ENCODE measurements around the gene C2.
"Not testable (repeated sequence)": the region's sequence is repeated elsewhere in the genome, so short reads cannot be mapped to it uniquely, and the experiment has no call there.

The C2 gene

DNA sequence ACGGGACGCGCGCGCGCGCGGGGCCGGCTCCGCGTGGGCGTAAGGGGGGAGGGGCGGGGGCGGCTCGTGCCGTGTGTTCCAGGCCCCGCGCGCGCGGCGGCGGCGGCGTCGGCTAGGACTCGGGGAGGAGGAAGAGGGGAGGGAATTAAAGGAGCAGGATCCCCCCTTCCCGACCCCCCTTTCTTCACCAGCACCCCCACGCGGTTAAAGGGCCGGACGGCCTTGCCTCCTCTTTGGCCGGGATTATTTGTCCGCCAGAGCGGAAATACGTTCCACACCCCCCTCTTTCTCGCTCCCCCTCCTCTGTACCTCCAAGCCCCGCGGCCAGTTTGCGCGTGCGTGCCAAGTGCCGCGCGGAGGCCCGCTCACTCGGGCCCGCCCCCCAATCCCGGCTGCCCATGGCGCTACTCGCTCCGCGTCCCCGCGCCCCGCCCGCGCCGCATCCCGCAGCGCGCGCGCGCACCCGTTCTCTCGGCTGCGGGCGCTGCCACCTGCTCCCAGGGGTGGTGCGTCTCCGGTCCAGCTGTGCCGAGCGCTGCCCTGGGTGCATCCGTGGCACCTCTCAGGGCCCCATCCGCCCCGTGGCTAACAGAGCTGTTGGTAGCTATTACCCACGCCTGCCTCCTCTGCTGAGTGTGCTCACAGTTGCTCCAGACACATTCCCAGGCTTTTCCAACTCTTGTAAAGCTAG, 25.4 kb upstream of the C2 start, which contains the start of gene ZBTB12:
ZBTB12 (minus strand) TSS at position 134 of the 691 bp plus-strand sequence. CDS start 781 bp downstream, outside the sequence.
- peak within 1 kb of the TSS; percentile 66 for H3K27ac ChIP-seq (replicated peaks)
- TF ChIP-seq GABPA (IDR thresholded peaks at IDR 0.05; ENCODE audit: low read depth) (no peak), SPI1 (IDR thresholded peaks at IDR 0.05; ENCODE audit: borderline replicate concordance, low read depth) (no peak), POLR2AphosphoS5 (IDR thresholded peaks at IDR 0.05; ENCODE audit: low read depth) (no peak; the same call in none of the 2 replicates)
- TF ChIP-seq, protein P1, sequence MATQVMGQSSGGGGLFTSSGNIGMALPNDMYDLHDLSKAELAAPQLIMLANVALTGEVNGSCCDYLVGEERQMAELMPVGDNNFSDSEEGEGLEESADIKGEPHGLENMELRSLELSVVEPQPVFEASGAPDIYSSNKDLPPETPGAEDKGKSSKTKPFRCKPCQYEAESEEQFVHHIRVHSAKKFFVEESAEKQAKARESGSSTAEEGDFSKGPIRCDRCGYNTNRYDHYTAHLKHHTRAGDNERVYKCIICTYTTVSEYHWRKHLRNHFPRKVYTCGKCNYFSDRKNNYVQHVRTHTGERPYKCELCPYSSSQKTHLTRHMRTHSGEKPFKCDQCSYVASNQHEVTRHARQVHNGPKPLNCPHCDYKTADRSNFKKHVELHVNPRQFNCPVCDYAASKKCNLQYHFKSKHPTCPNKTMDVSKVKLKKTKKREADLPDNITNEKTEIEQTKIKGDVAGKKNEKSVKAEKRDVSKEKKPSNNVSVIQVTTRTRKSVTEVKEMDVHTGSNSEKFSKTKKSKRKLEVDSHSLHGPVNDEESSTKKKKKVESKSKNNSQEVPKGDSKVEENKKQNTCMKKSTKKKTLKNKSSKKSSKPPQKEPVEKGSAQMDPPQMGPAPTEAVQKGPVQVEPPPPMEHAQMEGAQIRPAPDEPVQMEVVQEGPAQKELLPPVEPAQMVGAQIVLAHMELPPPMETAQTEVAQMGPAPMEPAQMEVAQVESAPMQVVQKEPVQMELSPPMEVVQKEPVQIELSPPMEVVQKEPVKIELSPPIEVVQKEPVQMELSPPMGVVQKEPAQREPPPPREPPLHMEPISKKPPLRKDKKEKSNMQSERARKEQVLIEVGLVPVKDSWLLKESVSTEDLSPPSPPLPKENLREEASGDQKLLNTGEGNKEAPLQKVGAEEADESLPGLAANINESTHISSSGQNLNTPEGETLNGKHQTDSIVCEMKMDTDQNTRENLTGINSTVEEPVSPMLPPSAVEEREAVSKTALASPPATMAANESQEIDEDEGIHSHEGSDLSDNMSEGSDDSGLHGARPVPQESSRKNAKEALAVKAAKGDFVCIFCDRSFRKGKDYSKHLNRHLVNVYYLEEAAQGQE (IDR thresholded peaks at IDR 0.05; ENCODE audit: insufficient replicate concordance, low read depth), result no peak
- TF ChIP-seq, protein P2, sequence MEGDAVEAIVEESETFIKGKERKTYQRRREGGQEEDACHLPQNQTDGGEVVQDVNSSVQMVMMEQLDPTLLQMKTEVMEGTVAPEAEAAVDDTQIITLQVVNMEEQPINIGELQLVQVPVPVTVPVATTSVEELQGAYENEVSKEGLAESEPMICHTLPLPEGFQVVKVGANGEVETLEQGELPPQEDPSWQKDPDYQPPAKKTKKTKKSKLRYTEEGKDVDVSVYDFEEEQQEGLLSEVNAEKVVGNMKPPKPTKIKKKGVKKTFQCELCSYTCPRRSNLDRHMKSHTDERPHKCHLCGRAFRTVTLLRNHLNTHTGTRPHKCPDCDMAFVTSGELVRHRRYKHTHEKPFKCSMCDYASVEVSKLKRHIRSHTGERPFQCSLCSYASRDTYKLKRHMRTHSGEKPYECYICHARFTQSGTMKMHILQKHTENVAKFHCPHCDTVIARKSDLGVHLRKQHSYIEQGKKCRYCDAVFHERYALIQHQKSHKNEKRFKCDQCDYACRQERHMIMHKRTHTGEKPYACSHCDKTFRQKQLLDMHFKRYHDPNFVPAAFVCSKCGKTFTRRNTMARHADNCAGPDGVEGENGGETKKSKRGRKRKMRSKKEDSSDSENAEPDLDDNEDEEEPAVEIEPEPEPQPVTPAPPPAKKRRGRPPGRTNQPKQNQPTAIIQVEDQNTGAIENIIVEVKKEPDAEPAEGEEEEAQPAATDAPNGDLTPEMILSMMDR (IDR thresholded peaks at IDR 0.05; ENCODE audit: insufficient read depth, low read length), result no peak
- peak within 1 kb of the TSS; percentile 46 for H3K4me3 ChIP-seq (replicated peaks; ENCODE audit: insufficient read depth, low read length)
- peak; percentile 87 to 92 for DNase-seq (ENCODE audit: low read depth in 1 of 2, low spot score in 1 of 2)
- no peaks in the 10 kb centered on the region for H3K27me3 ChIP-seq (ENCODE audit: insufficient read depth, poor library complexity, severe bottlenecking)

DNA sequence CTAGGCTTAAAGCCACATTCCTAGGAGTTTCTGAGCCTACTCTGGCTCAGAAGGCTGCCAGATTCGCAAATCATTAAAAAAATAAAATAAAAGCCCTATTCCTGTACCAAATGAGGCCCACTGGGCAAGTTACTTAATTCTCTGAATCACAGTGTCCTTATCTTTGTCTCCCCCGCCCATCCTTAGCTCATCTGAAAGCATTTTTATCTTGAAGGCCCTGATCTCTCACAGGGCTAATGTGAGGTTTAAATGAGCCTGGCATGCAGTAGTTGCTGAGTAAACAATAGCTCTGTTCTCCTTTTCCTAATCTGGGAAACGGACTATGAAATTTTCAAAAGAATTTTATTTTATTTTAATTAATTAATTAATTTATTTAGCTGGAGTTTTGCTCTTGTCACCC, 23.6 kb upstream of the C2 start:
- H3K27ac ChIP-seq (replicated peaks), result no peak overlapping the region
- no peak for TF ChIP-seq POLR2AphosphoS5 (IDR thresholded peaks at IDR 0.05; ENCODE audit: low read depth)
- TF ChIP-seq SPI1 (IDR thresholded peaks at IDR 0.05; ENCODE audit: borderline replicate concordance, low read depth), result no peak
- TF ChIP-seq GABPA (IDR thresholded peaks at IDR 0.05; ENCODE audit: low read depth), result no peak
- TF ChIP-seq, protein P2 (IDR thresholded peaks at IDR 0.05; ENCODE audit: insufficient read depth, low read length), result no peak
- TF ChIP-seq, protein P1 (IDR thresholded peaks at IDR 0.05; ENCODE audit: insufficient replicate concordance, low read depth), result no peak
- H3K4me3 ChIP-seq (replicated peaks; ENCODE audit: insufficient read depth, low read length), result no peak overlapping the region
- DNase-seq (ENCODE audit: low read depth in 1 of 2, low spot score in 1 of 2), result no peak
- H3K27me3 ChIP-seq (ENCODE audit: insufficient read depth, poor library complexity, severe bottlenecking), result no peaks in the 10 kb centered on the region

DNA sequence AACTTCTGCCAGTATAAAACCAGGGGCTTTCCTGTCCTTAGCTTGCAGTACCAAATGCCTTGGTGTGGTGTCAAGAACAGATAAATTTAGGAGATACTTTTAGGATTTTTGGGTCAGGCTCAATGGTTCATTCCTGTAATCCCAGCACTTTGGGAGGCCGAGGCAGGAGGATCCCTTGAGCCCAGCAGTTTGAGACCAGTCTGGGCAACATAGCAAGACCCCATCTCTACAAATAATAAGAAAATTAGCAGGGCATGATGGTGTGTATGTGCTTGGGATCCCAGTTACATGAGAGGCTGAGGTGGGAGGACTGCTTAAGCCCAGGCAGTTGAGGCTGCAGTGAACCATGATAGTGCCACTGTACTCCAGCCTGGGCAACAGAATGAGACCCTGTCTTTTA, 22.5 kb upstream of the C2 start:
- no peak overlapping the region for H3K4me3 ChIP-seq (replicated peaks; ENCODE audit: insufficient read depth, low read length)
- no peak for DNase-seq (ENCODE audit: low read depth in 1 of 2, low spot score in 1 of 2)
- no peaks in the 10 kb centered on the region for H3K27me3 ChIP-seq (ENCODE audit: insufficient read depth, poor library complexity, severe bottlenecking)
- no peak overlapping the region for H3K27ac ChIP-seq (replicated peaks)
- TF ChIP-seq POLR2AphosphoS5 (IDR thresholded peaks at IDR 0.05; ENCODE audit: low read depth) (no peak), SPI1 (IDR thresholded peaks at IDR 0.05; ENCODE audit: borderline replicate concordance, low read depth) (no peak)

DNA sequence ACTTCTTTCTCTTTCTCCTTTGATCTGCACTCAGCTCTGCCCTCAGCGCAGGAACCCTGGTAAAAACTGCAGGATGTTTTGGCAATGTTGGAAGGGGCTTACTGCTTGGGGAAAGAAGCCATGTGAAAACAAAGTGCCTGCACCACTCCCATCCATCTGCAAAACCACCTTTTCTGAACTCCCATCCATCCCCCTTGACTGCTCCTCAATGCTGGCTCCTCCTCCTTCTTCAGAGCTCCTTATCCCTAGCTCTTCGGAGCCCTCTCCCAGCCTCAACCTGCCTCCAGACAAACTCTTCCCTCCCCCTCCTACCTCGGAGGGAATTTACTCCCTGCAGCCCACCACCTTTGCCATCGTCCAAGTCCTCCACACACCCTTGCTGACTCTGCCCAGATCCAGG, 21.4 kb upstream of the C2 start:
- DNase-seq (ENCODE audit: low read depth in 1 of 2, low spot score in 1 of 2), result no peak
- no peaks in the 10 kb centered on the region for H3K27me3 ChIP-seq (ENCODE audit: insufficient read depth, poor library complexity, severe bottlenecking)
- H3K4me3 ChIP-seq (replicated peaks; ENCODE audit: insufficient read depth, low read length), result no peak overlapping the region
- no peak for TF ChIP-seq GABPA (IDR thresholded peaks at IDR 0.05; ENCODE audit: low read depth)
- no peak for TF ChIP-seq SPI1 (IDR thresholded peaks at IDR 0.05; ENCODE audit: borderline replicate concordance, low read depth)
- no peak for TF ChIP-seq POLR2AphosphoS5 (IDR thresholded peaks at IDR 0.05; ENCODE audit: low read depth)
- TF ChIP-seq, protein P2 (IDR thresholded peaks at IDR 0.05; ENCODE audit: insufficient read depth, low read length), result no peak
- TF ChIP-seq, protein P1 (IDR thresholded peaks at IDR 0.05; ENCODE audit: insufficient replicate concordance, low read depth), result no peak
- H3K27ac ChIP-seq (replicated peaks), result no peak overlapping the region

DNA sequence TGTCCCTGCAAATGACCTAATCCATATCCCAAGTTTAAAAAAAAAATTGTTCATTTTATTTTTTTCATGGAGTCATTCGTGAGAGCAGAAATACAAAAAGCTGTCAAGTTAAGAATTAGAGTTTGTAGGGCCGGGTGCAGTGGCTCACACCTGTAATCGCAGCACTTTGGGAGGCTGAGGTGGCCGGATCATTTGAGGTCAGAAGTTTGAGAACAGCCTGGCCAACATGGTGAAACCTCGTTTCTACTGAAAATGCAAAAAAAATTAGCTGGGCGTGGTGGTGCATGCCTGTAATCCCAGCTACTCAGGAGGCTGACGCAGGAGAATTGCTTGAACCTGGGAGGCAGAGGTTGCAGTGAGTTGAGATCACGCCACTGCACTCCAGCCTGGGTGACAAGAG, 20.8 kb upstream of the C2 start:
- not testable (repeated sequence) for H3K27ac ChIP-seq (replicated peaks); H3K4me3 ChIP-seq (replicated peaks; ENCODE audit: insufficient read depth, low read length); H3K27me3 ChIP-seq (ENCODE audit: insufficient read depth, poor library complexity, severe bottlenecking); DNase-seq (ENCODE audit: low read depth in 1 of 2, low spot score in 1 of 2)
